ENCODE data around the gene CELA3B.
"Not testable (repeated sequence)": the region's sequence is repeated elsewhere in the genome, so short reads cannot be mapped to it uniquely, and the experiment has no call there.

Gene CELA3B

GRCh38 chr1:21999645-22000044 is 22.8 kb downstream of the CELA3B start:
- in situ Hi-C loops (cut with HindIII; ENCODE audit: low pct_ligation_motif_present, low pct_unique_long_range_greater_than_20kb, low sequenced_read_pairs); DNase-seq: not testable (repeated sequence)

DNA sequence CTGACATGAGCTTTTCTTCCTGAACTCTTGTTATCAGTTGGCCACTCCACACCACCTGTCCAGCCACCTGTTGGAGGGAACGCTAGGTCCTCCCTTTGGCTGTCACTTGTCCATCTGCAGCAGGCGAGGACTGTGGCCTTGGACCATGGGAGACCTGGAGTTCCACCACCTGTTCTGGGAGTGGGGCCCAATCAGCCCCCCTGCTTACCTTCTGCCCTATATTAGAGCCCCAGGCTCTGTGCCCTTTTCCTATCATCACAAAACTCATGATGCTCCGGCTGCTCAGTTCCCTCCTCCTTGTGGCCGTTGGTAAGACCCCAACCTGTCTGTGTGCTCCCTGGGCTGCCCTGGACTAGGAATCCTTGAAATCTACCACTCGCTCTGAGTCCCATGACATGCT is 24.6 kb downstream of the CELA3B start, which contains the start of gene CELA3A:
TSS of gene CELA3A (plus strand) at position 249 of the 400 bp plus-strand sequence. CDS start at position 267, 18 bp downstream.
- no peak for DNase-seq
- in situ Hi-C loops (cut with HindIII; ENCODE audit: low pct_ligation_motif_present, low pct_unique_long_range_greater_than_20kb, low sequenced_read_pairs), result no loop called here

GRCh38 chr1:22002461-22002860 is 25.6 kb downstream of the CELA3B start:
- in situ Hi-C loops (cut with HindIII; ENCODE audit: low pct_ligation_motif_present, low pct_unique_long_range_greater_than_20kb, low sequenced_read_pairs); DNase-seq: not testable (repeated sequence)

- DNase-seq; in situ Hi-C loops (cut with HindIII; ENCODE audit: low pct_ligation_motif_present, low pct_unique_long_range_greater_than_20kb, low sequenced_read_pairs): not testable (repeated sequence)
These were observed 26.1 kb downstream of the CELA3B start for GRCh38 chr1:22002875-22003274.

- in situ Hi-C loops (cut with HindIII; ENCODE audit: low pct_ligation_motif_present, low pct_unique_long_range_greater_than_20kb, low sequenced_read_pairs); DNase-seq: not testable (repeated sequence)
These were observed 27.1 kb downstream of the CELA3B start for GRCh38 chr1:22003959-22004358.

DNA sequence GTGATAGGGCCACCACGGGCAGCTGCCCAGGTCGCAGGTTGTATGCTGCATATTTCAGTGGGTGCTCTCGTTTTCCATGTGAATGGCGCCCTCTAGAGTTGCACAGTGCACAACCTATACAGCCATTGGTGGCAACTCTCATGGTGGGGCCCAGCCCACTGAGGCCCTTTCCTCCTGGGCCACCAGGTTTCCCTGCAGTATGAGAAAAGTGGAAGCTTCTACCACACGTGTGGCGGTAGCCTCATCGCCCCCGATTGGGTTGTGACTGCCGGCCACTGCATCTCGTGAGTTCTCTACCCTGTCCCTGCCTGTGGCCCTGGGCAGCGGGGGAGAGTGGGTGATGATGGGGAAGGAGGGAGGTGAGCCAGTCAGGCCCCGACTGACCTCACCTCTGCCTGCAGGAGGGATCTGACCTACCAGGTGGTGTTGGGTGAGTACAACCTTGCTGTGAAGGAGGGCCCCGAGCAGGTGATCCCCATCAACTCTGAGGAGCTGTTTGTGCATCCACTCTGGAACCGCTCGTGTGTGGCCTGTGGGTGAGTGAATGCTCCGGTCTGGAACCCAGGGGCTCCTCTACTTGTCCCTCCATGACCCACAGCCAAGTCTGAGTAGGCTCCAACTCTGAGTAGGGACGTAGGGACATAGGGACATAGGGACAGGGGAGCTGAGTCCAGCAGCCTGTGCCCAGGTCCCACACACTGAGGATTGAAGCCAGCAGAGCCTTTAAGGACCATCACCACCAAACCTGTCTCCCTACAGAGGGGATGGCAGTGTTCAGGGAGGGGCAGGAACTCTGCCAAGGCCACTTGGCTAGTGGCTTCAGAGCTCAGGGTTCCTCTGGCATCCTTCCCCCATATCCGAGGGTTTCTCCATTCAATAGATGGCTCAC is 28.7 kb downstream of the CELA3B start:
- in situ Hi-C loops (cut with HindIII; ENCODE audit: low pct_ligation_motif_present, low pct_unique_long_range_greater_than_20kb, low sequenced_read_pairs), result not testable (repeated sequence)
- DNase-seq, result peak; percentile 46

DNA sequence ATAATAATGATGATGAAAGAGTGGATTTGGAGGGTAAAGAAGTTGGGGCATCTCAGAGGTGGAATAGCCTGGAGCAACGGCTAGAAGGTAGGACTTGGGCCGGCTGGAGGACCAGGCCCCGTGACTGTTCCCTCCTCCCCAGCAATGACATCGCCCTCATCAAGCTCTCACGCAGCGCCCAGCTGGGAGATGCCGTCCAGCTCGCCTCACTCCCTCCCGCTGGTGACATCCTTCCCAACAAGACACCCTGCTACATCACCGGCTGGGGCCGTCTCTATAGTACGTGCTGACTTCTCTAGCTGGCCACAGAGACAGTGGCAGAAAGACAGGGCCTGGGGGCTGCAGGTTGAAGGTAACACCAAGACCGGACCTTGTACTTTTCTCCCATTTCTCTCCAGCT is 29.9 kb downstream of the CELA3B start:
- DNase-seq; in situ Hi-C loops (cut with HindIII; ENCODE audit: low pct_ligation_motif_present, low pct_unique_long_range_greater_than_20kb, low sequenced_read_pairs): not testable (repeated sequence)

GRCh38 chr1:22007262-22007661 is 30.4 kb downstream of the CELA3B start:
- DNase-seq; in situ Hi-C loops (cut with HindIII; ENCODE audit: low pct_ligation_motif_present, low pct_unique_long_range_greater_than_20kb, low sequenced_read_pairs): not testable (repeated sequence)

- DNase-seq; in situ Hi-C loops (cut with HindIII; ENCODE audit: low pct_ligation_motif_present, low pct_unique_long_range_greater_than_20kb, low sequenced_read_pairs): not testable (repeated sequence)
These were observed 32.7 kb downstream of the CELA3B start for GRCh38 chr1:22009566-22009965.

GRCh38 chr1:22012752-22013151 is 35.9 kb downstream of the CELA3B start:
- DNase-seq; in situ Hi-C loops (cut with HindIII; ENCODE audit: low pct_ligation_motif_present, low pct_unique_long_range_greater_than_20kb, low sequenced_read_pairs): not testable (repeated sequence)

DNA sequence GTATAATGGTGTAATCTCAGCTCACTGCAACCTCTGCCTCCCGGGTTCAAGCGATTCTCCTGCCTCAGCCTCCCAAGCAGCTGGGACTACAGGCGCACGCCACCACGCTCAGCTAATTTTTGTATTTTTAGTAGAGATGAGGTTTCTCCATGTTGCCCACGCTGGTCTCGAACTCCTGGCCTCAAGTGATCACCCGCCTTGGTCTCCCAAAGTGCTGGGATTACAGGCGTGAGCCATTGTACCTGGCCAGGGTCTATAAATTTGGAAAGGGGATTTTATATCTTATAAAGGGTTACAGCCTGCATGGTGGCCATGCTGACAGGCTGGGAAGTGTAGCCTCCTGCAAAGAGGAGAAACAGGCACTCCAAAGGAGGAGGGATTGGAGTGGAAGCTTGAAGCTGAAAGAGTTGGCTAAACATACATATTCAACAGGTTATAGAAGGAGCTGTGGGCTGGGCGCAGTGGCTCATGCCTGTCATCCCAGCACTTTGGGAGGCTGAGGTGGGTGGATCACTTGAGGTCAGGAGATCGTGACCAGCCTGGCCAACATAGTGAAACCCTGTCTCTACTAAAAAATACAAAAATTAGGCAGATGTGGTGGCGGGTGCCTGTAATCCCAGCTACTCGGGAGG is 37.9 kb downstream of the CELA3B start:
- in situ Hi-C loops (cut with HindIII; ENCODE audit: low pct_ligation_motif_present, low pct_unique_long_range_greater_than_20kb, low sequenced_read_pairs); DNase-seq: not testable (repeated sequence)

DNA sequence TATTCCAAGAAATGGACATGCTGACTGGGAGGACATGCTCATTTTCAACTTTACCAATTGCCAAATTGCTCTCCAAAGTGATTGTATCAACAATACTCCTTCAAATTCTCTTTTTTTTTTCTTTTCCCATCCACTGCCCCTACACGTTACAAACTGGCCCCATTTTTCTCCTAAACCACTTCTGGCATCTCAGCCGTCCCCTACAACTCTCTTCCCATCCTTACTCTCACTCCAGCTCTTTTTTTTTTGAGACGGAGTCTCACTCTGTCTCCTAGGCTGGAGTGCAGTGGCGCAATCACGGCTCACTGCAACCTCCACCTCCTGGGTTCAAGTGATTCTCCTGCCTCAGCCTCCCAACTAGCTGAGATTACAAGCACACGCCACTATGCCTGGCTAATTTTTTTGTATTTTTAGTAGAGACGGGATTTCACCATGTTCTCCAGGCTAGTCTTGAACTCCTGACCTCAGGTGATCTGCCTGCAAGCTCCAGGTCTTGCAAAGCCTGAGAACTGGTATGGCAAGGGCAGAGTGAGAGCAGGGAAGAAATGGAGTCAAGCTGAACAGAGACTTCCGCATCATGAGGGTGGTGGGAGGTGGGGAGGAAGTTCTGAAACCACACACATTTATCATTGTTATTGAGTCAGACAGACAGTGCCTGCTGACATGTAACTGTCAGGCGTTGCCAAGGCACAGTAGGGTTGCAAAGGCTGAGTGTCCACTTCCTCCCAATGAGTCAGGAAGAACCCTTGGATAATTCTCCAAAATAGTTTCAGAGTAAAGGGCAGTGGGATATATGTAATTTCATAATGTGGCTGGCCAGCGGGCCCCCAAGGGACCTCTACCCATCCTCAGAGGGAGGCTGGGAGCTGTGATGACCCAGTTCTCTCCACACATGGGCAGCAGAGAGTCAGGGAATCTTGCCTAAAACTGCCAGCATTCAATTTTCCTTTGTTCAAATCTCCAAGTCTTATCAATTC is 42.0 kb downstream of the CELA3B start:
- DNase-seq, result peak; percentile 81
- in situ Hi-C loops (cut with HindIII; ENCODE audit: low pct_ligation_motif_present, low pct_unique_long_range_greater_than_20kb, low sequenced_read_pairs), result no loop called here

DNA sequence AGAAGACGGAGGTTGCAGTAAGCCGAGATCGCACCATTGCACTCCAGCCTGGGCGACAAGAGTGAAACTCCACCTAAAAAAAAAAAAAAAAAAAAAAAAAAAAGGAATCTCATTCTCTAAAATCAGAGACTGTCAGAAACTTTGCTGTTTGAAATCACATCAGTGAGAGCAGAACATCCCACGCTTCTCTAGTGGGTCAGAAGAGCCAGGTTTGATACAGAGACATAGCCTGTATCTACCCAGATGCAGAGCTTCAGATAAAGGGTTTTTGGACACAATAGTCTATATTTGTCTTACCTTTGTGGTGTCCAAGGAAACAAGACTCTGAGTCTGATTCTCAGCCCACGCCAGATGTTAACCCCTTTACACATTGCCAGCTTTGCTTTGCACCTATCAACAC is 44.2 kb downstream of the CELA3B start:
- no peak for DNase-seq
- in situ Hi-C loops (cut with HindIII; ENCODE audit: low pct_ligation_motif_present, low pct_unique_long_range_greater_than_20kb, low sequenced_read_pairs), result no loop called here

GRCh38 chr1:22024485-22025367 is 47.9 kb downstream of the CELA3B start:
- no peak for DNase-seq
- in situ Hi-C loops (cut with HindIII; ENCODE audit: low pct_ligation_motif_present, low pct_unique_long_range_greater_than_20kb, low sequenced_read_pairs), result no loop called here

DNA sequence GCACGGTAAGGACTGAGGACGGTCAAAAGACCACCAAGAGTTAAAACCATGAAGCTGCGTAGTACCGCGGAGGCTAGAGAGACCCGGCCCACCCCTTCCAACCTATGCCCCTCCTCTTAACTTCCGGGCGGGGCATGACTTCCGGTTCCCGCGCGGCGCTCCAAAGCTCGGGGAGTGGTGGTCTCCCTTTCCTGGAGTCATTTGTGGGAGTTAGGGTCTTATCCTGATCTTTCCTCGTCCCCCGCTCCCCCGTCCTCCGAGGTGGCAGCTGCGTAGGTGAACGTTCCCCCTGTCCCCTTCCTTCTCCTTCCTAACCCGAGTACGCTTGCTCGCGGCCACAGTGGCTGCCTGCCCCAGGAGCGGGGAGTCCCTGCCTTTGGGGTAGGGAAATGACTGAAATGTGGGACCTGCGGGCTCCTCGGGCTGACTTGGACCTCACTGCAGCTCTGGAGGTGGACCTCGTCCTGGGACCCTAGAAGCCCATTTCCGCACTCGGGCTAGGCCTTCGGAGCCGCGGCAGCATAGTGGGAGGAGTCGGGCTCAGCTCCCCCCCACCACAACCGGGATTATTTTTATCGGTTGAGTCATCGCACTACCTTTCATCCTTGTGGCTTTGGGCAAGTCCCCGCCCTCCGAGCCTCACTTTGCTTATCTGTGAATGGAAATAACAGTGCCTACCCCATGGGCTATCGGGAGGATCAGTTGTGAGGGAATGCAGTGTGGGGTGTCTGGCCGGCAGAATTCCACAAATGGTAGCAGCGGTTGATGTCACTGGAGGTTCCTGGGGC is 48.7 kb downstream of the CELA3B start:
- in situ Hi-C loops (cut with HindIII; ENCODE audit: low pct_ligation_motif_present, low pct_unique_long_range_greater_than_20kb, low sequenced_read_pairs), result no loop called here

DNA sequence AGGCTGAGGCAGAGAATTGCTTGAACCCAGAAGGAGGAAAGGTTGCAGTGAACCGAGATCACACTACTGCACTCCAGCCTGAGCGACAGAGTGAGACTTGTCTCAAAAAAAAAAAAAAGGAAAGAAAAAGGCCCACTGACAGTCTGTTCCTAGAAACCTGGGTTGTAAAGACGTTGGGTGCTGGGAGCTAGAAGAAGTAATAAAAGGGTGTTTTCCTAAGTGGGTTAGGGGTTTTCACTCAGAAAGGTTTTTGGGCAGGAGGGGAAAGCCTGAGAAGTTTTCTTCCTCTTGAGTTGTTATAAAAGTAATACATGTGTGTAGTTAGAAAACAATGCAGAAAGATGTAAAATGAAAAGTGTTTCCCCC is 50.1 kb downstream of the CELA3B start:
- in situ Hi-C loops (cut with HindIII; ENCODE audit: low pct_ligation_motif_present, low pct_unique_long_range_greater_than_20kb, low sequenced_read_pairs), result no loop called here
- DNase-seq, result no peak

More for the DNA sequence above, 48.7 kb downstream of the CELA3B start:
- peak; percentile 89 for DNase-seq

DNA sequence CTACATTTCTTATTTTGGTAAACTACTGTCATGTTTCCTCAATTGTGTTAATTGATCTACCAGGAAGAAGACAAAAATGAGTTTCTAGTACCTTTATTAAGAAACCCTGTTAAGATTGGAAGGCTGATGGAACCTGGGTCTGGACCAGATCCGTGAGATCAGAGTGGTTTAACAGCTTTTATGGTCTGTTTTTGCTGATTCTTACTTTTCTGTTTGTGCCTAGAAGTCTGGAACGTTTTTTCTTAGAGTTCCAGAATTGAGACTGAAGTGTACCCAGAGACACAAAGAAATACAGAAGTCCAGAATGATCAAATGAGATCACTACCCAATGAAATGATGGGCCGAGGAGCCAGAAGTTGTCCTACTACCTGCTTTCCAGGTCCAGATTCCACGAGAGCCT is 53.2 kb downstream of the CELA3B start:
- no peak for DNase-seq
- in situ Hi-C loops (cut with HindIII; ENCODE audit: low pct_ligation_motif_present, low pct_unique_long_range_greater_than_20kb, low sequenced_read_pairs), result no loop called here
